ENCODE results near the gene TUBA1B.

TUBA1B gene

DNA sequence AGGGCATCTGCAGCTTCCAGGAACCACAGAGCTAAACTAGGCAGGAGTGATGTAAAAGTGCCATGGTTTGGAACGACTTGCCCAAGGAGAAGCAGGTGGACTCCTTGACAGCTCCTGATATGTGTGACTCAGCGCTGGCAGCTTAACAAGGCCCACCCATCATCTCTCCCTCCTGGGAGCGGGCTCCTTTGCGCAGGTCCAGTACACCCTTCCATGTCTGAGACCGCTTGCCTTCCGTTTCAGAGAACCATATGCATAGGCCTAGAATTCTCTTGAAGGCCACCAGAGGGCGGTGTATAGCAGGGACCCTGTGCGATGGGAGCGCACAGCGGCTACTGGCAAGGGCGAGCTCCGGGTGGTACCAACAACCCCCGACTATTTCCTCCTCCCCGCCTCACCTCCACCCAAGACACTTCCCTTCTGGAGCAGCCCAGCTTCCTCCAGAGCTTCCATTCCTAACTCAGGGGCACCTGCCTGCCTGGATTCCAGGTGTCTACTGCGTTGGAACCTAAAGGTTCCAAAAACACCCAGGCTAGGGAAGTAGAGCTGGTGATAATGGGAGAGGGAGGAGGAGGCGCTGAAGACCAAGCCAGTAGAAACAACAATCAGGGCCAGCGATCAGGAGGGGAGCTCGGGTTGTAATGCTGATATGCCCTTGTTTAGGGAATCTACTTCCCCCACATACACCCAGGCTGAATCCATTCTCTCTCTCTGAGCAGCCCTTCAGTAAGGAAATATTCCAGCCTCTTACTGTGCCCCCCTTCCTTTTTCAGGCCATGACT, 42.9 kb downstream of the TUBA1B start (continued):
- TF ChIP-seq, protein P1, sequence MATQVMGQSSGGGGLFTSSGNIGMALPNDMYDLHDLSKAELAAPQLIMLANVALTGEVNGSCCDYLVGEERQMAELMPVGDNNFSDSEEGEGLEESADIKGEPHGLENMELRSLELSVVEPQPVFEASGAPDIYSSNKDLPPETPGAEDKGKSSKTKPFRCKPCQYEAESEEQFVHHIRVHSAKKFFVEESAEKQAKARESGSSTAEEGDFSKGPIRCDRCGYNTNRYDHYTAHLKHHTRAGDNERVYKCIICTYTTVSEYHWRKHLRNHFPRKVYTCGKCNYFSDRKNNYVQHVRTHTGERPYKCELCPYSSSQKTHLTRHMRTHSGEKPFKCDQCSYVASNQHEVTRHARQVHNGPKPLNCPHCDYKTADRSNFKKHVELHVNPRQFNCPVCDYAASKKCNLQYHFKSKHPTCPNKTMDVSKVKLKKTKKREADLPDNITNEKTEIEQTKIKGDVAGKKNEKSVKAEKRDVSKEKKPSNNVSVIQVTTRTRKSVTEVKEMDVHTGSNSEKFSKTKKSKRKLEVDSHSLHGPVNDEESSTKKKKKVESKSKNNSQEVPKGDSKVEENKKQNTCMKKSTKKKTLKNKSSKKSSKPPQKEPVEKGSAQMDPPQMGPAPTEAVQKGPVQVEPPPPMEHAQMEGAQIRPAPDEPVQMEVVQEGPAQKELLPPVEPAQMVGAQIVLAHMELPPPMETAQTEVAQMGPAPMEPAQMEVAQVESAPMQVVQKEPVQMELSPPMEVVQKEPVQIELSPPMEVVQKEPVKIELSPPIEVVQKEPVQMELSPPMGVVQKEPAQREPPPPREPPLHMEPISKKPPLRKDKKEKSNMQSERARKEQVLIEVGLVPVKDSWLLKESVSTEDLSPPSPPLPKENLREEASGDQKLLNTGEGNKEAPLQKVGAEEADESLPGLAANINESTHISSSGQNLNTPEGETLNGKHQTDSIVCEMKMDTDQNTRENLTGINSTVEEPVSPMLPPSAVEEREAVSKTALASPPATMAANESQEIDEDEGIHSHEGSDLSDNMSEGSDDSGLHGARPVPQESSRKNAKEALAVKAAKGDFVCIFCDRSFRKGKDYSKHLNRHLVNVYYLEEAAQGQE (tag by site-specific recombination; IDR thresholded peaks at IDR 0.05) = no peak
- TF ChIP-seq ZNF223 (tag by site-specific recombination; IDR thresholded peaks at IDR 0.05) (no peak), ZFP69B (tag by site-specific recombination; IDR thresholded peaks at IDR 0.05) (peak; percentile 71; the same call in 1 of the 2 replicates), KLF1 (tag by site-specific recombination; IDR thresholded peaks at IDR 0.05) (peak; percentile 31; the same call in 1 of the 2 replicates), TRIM28 (IDR thresholded peaks at IDR 0.05; ENCODE audit: borderline replicate concordance, low read length) (peak; percentile 74; the same call in 1 of the 2 replicates)
- TF ChIP-seq, protein P2, sequence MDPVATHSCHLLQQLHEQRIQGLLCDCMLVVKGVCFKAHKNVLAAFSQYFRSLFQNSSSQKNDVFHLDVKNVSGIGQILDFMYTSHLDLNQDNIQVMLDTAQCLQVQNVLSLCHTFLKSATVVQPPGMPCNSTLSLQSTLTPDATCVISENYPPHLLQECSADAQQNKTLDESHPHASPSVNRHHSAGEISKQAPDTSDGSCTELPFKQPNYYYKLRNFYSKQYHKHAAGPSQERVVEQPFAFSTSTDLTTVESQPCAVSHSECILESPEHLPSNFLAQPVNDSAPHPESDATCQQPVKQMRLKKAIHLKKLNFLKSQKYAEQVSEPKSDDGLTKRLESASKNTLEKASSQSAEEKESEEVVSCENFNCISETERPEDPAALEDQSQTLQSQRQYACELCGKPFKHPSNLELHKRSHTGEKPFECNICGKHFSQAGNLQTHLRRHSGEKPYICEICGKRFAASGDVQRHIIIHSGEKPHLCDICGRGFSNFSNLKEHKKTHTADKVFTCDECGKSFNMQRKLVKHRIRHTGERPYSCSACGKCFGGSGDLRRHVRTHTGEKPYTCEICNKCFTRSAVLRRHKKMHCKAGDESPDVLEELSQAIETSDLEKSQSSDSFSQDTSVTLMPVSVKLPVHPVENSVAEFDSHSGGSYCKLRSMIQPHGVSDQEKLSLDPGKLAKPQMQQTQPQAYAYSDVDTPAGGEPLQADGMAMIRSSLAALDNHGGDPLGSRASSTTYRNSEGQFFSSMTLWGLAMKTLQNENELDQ (tag by site-specific recombination; IDR thresholded peaks at IDR 0.05; ENCODE audit: low read depth) = no peak

DNA sequence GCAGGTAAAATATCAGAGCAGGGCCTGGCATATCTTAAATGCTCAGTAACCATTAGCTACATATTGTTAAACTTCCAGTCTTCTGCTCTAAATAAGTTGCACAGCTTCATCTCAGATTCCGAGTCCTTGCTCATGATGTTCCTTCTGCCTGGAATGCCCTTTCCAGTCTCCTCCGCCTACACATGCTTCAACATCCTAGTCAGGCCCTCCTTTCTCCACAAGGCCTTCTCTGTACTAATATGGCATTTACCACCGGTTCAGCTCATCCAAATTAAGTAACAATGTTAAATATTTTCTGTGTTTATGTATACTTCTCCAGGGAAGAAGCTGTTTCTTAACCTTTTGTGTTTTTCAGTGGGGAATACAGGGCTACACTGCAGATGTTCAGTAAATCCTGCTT, 45.1 kb downstream of the TUBA1B start:
- Histone ChIP-seq H3K27ac (ENCODE audit: extremely low read depth, low read depth, low read length) (no peak overlapping the region), H3K36me3 (ENCODE audit: control insufficient read depth in 2 of 2, insufficient read depth in 1 of 2, low read length in 2 of 2) (no peaks in the 10 kb centered on the region), H3K4me3 (ENCODE audit: low read depth, low read length) (no peak overlapping the region), H3K9me3 (ENCODE audit: control insufficient read depth, insufficient read depth, low read depth, low read length) (no peaks in the 10 kb centered on the region), H3K4me1 (ENCODE audit: control insufficient read depth, insufficient read depth, low read length) (no peaks in the 10 kb centered on the region)
- POLR2A ChIA-PET = interaction anchor here (1.5 kb wide), 1 partner anchor 45 kb away, joined by 3 read pairs; the partner anchor contains the start of gene TUBA1B
- CTCF ChIA-PET = interaction anchor here (0.5 to 6.2 kb wide), 10 partner anchors 9 to 152 kb away, joined by 3 to 131 read pairs (median 28); partner anchors contain the start of genes DHH, LMBR1L, RHEBL1 and TUBA1B
- TF ChIP-seq ZNF785 (tag by site-specific recombination; IDR thresholded peaks at IDR 0.05) = no peak
- TF ChIP-seq ZNF664 (tag by site-specific recombination; IDR thresholded peaks at IDR 0.05) = no peak
- TF ChIP-seq ZXDB (tag by site-specific recombination; IDR thresholded peaks at IDR 0.05) = no peak
- TF ChIP-seq ZFHX2 (tag by site-specific recombination; conservative IDR thresholded peaks at IDR 0.05) = peak; percentile 42; the same call in 1 of the 2 replicates
- no peak for TF ChIP-seq ZNF221 (tag by site-specific recombination; IDR thresholded peaks at IDR 0.05; ENCODE audit: borderline replicate concordance)

DNA sequence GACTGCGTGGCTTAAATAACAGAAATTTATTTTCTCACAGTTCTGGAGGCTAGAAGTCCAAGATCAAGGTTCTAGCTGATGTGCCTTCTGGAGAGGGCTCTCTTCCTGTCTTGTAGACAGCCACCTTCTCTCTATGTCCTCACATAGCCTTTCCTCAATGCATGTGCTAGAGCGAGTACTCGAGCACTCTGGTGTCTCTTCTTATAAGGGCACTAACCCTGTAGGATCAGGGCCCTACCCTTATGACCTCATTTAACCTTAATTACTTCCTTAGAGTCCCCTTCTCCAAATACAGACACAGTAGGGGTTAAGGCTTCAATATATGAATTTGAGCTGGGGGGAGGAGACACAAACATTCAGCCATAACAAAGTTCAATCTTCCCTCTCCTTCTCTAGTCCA, 46.8 kb downstream of the TUBA1B start:
- no peaks in the 10 kb centered on the region for H3K9me3 ChIP-seq (ENCODE audit: control insufficient read depth, insufficient read depth, low read depth, low read length)
- no peak overlapping the region for H3K27ac ChIP-seq (ENCODE audit: extremely low read depth, low read depth, low read length)
- H3K4me1 ChIP-seq (ENCODE audit: control insufficient read depth, insufficient read depth, low read length) = no peaks in the 10 kb centered on the region
- no peaks in the 10 kb centered on the region for H3K36me3 ChIP-seq (ENCODE audit: control insufficient read depth in 2 of 2, insufficient read depth in 1 of 2, low read length in 2 of 2)
- POLR2A ChIA-PET = interaction anchor here (0.6 to 1.3 kb wide), 4 partner anchors 14 to 104 kb away, joined by 3 to 5 read pairs (median 4); partner anchors contain the start of genes RHEBL1 and TUBA1A
- CTCF ChIA-PET = interaction anchor here (0.6 to 6.2 kb wide), 9 partner anchors 10 to 934 kb away, joined by 3 to 131 read pairs (median 3); partner anchors contain the start of gene RHEBL1
- H3K4me3 ChIP-seq (ENCODE audit: low read depth, low read length) = no peak overlapping the region
- no peak for TF ChIP-seq ZNF777 (tag by site-specific recombination; IDR thresholded peaks at IDR 0.05; ENCODE audit: borderline replicate concordance)
- TF ChIP-seq MZF1 (tag by site-specific recombination; IDR thresholded peaks at IDR 0.05; ENCODE audit: borderline replicate concordance) = no peak
- TF ChIP-seq ZNF670 (tag by site-specific recombination; IDR thresholded peaks at IDR 0.05; ENCODE audit: low read depth) = no peak
- TF ChIP-seq SCRT2 (tag by site-specific recombination; IDR thresholded peaks at IDR 0.05) = no peak
- TF ChIP-seq ZNF555 (tag by site-specific recombination; conservative IDR thresholded peaks at IDR 0.05) = no peak
- no peak for TF ChIP-seq OSR2 (tag by site-specific recombination; IDR thresholded peaks at IDR 0.05)
- no peak for TF ChIP-seq ZNF19 (tag by site-specific recombination; IDR thresholded peaks at IDR 0.05; ENCODE audit: low read depth)
- TF ChIP-seq ZNF292 (tag by site-specific recombination; IDR thresholded peaks at IDR 0.05; ENCODE audit: borderline replicate concordance, low read depth) = no peak
- TF ChIP-seq, protein P3, sequence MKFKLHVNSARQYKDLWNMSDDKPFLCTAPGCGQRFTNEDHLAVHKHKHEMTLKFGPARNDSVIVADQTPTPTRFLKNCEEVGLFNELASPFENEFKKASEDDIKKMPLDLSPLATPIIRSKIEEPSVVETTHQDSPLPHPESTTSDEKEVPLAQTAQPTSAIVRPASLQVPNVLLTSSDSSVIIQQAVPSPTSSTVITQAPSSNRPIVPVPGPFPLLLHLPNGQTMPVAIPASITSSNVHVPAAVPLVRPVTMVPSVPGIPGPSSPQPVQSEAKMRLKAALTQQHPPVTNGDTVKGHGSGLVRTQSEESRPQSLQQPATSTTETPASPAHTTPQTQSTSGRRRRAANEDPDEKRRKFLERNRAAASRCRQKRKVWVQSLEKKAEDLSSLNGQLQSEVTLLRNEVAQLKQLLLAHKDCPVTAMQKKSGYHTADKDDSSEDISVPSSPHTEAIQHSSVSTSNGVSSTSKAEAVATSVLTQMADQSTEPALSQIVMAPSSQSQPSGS (tag by site-specific recombination; IDR thresholded peaks at IDR 0.05; ENCODE audit: low read depth) = no peak
- no peak for TF ChIP-seq ZNF596 (tag by site-specific recombination; IDR thresholded peaks at IDR 0.05)
- TF ChIP-seq OVOL3 (tag by site-specific recombination; IDR thresholded peaks at IDR 0.05) = no peak
- TF ChIP-seq, protein P4, sequence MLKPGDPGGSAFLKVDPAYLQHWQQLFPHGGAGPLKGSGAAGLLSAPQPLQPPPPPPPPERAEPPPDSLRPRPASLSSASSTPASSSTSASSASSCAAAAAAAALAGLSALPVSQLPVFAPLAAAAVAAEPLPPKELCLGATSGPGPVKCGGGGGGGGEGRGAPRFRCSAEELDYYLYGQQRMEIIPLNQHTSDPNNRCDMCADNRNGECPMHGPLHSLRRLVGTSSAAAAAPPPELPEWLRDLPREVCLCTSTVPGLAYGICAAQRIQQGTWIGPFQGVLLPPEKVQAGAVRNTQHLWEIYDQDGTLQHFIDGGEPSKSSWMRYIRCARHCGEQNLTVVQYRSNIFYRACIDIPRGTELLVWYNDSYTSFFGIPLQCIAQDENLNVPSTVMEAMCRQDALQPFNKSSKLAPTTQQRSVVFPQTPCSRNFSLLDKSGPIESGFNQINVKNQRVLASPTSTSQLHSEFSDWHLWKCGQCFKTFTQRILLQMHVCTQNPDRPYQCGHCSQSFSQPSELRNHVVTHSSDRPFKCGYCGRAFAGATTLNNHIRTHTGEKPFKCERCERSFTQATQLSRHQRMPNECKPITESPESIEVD (tag by site-specific recombination; IDR thresholded peaks at IDR 0.05) = no peak
- TF ChIP-seq ZNF791 (tag by site-specific recombination; IDR thresholded peaks at IDR 0.05) = no peak
